ENCODE data around the gene CCL13.

- no peak for TF ChIP-seq CTCF (conservative IDR thresholded peaks at IDR 0.05; ENCODE audit: low read length)
- TF ChIP-seq EZH2phosphoT487 (IDR thresholded peaks at IDR 0.05; ENCODE audit: borderline replicate concordance), result no peak
Observed at GRCh38 chr17:34312080-34312479, 44.2 kb upstream of the CCL13 start.
